ENCODE measurements around the gene ZFP57. TPM values are rescaled to one million over a fixed set of nuclear protein-coding genes. Genes with fewer than 3 reads are reported as not detected.

ZFP57 gene
- total RNA-seq, 1 experiment from 2014 or later = not detected

- Histone ChIP-seq H3K9me3 (ENCODE audit: low read length) (no peaks in the 10 kb centered on the region), H3F3A (ENCODE audit: low read length, unreplicated experiment) (no peaks in the 10 kb centered on the region), H3K9ac (ENCODE audit: low read length) (no peak overlapping the region), H3K4me2 (ENCODE audit: low read length) (no peak overlapping the region), H3K4me1 (ENCODE audit: insufficient read depth, low read length) (peaks cover 12% of the 10 kb centered on the region), H3K4me3 (ENCODE audit: low read length) (no peak overlapping the region), H3K9me2 (replicated peaks; ENCODE audit: low read length) (no peaks in the 10 kb centered on the region), H2AFZ (ENCODE audit: low read length) (no peak overlapping the region), H3K27me3 (ENCODE audit: low read length) (no peaks in the 10 kb centered on the region), H3K27ac (ENCODE audit: low read length) (no peak overlapping the region), H3K79me2 (ENCODE audit: low read length) (no peaks in the 10 kb centered on the region), H3K36me3 (ENCODE audit: low read depth, low read length) (no peaks in the 10 kb centered on the region; the same call in 1 of the 2 replicates), H4K20me1 (ENCODE audit: low read length) (no peaks in the 10 kb centered on the region)
- CTCF ChIA-PET = no interaction called here
- POLR2A ChIA-PET (ENCODE audit: unreplicated experiment) = interaction anchor here (0.6 kb wide), 1 partner anchor 759 kb away, joined by 4 read pairs; no protein-coding TSS in a partner anchor
- no TSS peak for BruUV-seq (replicated peaks)
- TF ChIP-seq EZH2phosphoT487 (IDR thresholded peaks at IDR 0.05; ENCODE audit: borderline replicate concordance, low read length) = no peak
- TF ChIP-seq CTCF (conservative IDR thresholded peaks at IDR 0.05; ENCODE audit: low read depth, low read length) = no peak
- no peak for TF ChIP-seq EZH2 (IDR thresholded peaks at IDR 0.05; ENCODE audit: low read length, unreplicated experiment)
- intact Hi-C loops (cut with micrococcal nuclease) = no loop called here
- no peak for DNase-seq
- ATAC-seq = no peak
Observed at GRCh38 chr6:29624520-29624961, 56.4 kb downstream of the ZFP57 start.

Other genes with a start within 250 kb of the ZFP57 start
- gene OR10C1, start 241.8 kb downstream of the ZFP57 start, total RNA-seq (2014; rRNA removed) = not detected in 2 replicates
- not detected in 2 replicates for gene OR11A1, start 224.1 kb downstream of the ZFP57 start, total RNA-seq (2014; rRNA removed)
- not detected in 2 replicates for gene OR2H1, start 224.0 kb downstream of the ZFP57 start, total RNA-seq (2014; rRNA removed)
- gene MAS1L, start 193.2 kb downstream of the ZFP57 start, total RNA-seq (2014; rRNA removed) = not detected in 2 replicates
- gene UBD, start 121.4 kb downstream of the ZFP57 start, total RNA-seq (2014; rRNA removed) = not detected in 2 replicates
- not detected in 2 replicates for gene OR2H2, start 96.0 kb downstream of the ZFP57 start, total RNA-seq (2014; rRNA removed)
- 5.5 and 7.0 TPM in 2 replicates for gene GABBR1, start 48.0 kb downstream of the ZFP57 start, total RNA-seq (2014; rRNA removed)
- not detected in 2 replicates for gene MOG, start 24.1 kb downstream of the ZFP57 start, total RNA-seq (2014; rRNA removed)
- 9.8 and 16.1 TPM in 2 replicates for gene HLA-F, start 42.3 kb upstream of the ZFP57 start, total RNA-seq (2014; rRNA removed)
- gene HLA-G, start 146.7 kb upstream of the ZFP57 start, total RNA-seq (2014; rRNA removed) = not detected in 2 replicates